RWPE1 (cell line): ENCODE measurements around the gene DBNDD1.

ENCODE experiments used
- CTCF ChIA-PET: fragments of 350-600 bp; sonication (Branson Sonifier 250); formaldehyde crosslinking; extraction: SDS; loops from one replicate; lab custom pipeline; 2021; lab: Yijun Ruan, JAX
- POLR2A ChIA-PET: fragments of 400-600 bp; formaldehyde crosslinking; extraction: SDS; loops from one replicate; lab custom pipeline; 2020; ENCODE audit warnings: antibody characterized with exemption; ENCODE audit not compliant: low non-redundant PET; lab: Yijun Ruan, JAX
- DNase-seq: peaks from one replicate; pipeline ENCODE4 v3.0.0; 2012; ENCODE audit warnings: low spot score
- H3K27ac ChIP-seq: fragments of 450-650 bp; 2 replicates; pipeline ENCODE4 v1.5.1; 2017
- TF ChIP-seq, protein P1 (sequence below): fragments of 450-650 bp; conservative IDR thresholded peaks from 2 replicates; pipeline ENCODE4 v1.5.1; 2017; ENCODE audit warnings: low read depth, mild to moderate bottlenecking

Gene DBNDD1

DNA sequence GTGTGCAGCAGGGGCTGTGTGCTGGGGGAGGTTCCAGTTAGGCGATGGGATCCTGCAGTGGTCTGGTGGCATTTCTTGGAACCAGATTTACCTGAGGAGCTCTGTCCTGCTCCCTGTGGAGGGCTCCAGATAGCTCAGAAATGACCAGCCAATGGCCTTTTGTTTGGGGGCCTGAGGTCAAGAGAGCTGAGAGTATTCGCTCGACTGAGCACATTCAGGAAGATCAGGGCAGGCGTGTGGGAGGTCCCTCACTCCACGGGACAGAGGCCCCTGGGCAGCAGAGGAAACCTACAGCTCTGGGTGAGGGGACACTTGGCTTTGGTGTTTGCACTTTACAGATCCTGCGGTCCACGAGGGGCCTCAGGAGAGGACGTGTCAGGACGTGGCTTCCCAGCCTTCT, 52.5 kb downstream of the DBNDD1 start:
- CTCF ChIA-PET = no interaction called here
- POLR2A ChIA-PET = no interaction called here
- no peak for DNase-seq
- TF ChIP-seq, protein P1, sequence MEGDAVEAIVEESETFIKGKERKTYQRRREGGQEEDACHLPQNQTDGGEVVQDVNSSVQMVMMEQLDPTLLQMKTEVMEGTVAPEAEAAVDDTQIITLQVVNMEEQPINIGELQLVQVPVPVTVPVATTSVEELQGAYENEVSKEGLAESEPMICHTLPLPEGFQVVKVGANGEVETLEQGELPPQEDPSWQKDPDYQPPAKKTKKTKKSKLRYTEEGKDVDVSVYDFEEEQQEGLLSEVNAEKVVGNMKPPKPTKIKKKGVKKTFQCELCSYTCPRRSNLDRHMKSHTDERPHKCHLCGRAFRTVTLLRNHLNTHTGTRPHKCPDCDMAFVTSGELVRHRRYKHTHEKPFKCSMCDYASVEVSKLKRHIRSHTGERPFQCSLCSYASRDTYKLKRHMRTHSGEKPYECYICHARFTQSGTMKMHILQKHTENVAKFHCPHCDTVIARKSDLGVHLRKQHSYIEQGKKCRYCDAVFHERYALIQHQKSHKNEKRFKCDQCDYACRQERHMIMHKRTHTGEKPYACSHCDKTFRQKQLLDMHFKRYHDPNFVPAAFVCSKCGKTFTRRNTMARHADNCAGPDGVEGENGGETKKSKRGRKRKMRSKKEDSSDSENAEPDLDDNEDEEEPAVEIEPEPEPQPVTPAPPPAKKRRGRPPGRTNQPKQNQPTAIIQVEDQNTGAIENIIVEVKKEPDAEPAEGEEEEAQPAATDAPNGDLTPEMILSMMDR = no peak
- H3K27ac ChIP-seq = no peak overlapping the region

GRCh38 chr16:89965447-89966225, 53.6 kb downstream of the DBNDD1 start:
- no peak for DNase-seq
- no peak overlapping the region for H3K27ac ChIP-seq
- TF ChIP-seq, protein P1 = no peak
- POLR2A ChIA-PET = no interaction called here
- CTCF ChIA-PET = no interaction called here

DNA sequence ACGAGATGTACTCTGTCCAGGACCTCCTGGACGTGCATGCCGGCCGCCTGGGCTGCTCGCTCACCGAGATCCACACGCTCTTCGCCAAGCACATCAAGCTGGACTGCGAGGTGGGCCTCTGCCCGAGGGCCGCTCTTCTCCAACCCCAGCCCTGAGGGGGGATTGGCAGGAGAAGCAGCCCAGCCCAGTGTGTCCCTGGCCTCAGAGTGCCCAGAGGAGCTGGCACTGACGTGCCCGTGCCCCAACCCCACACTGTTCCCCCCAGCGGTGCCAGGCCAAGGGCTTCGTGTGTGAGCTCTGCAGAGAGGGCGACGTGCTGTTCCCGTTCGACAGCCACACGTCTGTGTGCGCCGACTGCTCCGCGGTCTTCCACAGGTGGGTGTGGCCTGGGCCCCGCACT, 55.1 kb downstream of the DBNDD1 start:
- ChIA-PET POLR2A (no interaction called here), CTCF (no interaction called here)
- TF ChIP-seq, protein P1 = no peak
- H3K27ac ChIP-seq = no peak overlapping the region
- DNase-seq = no peak

- ChIA-PET CTCF (interaction anchor here (0.6 kb wide), 2 partner anchors 42 to 78 kb away, joined by 3 read pairs; no protein-coding TSS in a partner anchor), POLR2A (no interaction called here)
- TF ChIP-seq, protein P1 = no peak
- H3K27ac ChIP-seq = peak overlapping the region; percentile 15; the same call in 1 of the 2 replicates
- no peak for DNase-seq
Observed at GRCh38 chr16:89962754-89963498, 56.3 kb downstream of the DBNDD1 start.

GRCh38 chr16:89961920-89962319, 57.3 kb downstream of the DBNDD1 start:
- H3K27ac ChIP-seq = peak overlapping the region; percentile 3; the same call in 1 of the 2 replicates
- POLR2A ChIA-PET = no interaction called here
- CTCF ChIA-PET = no interaction called here
- DNase-seq = no peak
- TF ChIP-seq, protein P1 = no peak

DNA sequence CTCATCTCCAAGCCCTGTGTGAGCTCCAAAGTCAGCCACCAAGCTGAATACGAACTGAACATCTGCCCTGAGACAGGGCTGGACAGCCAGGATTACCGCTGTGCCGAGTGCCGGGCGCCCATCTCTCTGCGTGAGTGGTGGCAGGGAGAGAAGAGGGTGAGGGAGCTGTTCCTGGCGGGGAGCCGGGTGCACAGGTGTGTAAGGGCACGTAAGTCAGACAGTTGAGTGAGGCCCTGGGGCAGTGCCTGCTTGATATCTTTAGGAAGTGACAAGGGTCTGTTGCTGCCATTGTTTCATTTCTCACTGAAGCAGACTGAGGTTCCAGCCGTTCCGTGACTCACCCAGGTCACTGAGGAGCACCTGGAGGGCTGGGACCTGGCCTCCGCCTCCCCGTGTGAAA, 58.3 kb downstream of the DBNDD1 start:
- TF ChIP-seq, protein P1 = no peak
- DNase-seq = no peak
- H3K27ac ChIP-seq = 0 out of 2 replicates have a peak overlapping the region, but pooled peaks have one; percentile 3
- ChIA-PET POLR2A (no interaction called here), CTCF (interaction anchor here (0.6 kb wide), 1 partner anchor 909 kb away, joined by 3 read pairs; no protein-coding TSS in a partner anchor)
